HepG2 (cell line): Measurements from ENCODE around the gene AGO4. TPM values are rescaled to one million over a fixed set of nuclear protein-coding genes. Genes with fewer than 3 reads are reported as not detected.

Experiments used
- CAMTA2 ChIP-seq: sonication (generic); formaldehyde crosslinking; IDR thresholded peaks from 2 replicates; pipeline ENCODE4 v1.4.0; 2020; ENCODE audit warnings: mild to moderate bottlenecking, missing genetic modification reagents, borderline replicate concordance
- ELF1 ChIP-seq: sonication (generic); formaldehyde crosslinking; IDR thresholded peaks from 2 replicates; pipeline ENCODE4 v1.4.0; 2020; ENCODE audit warnings: missing genetic modification reagents
- ETV6 ChIP-seq: sonication (generic); formaldehyde crosslinking; conservative IDR thresholded peaks from 2 replicates; pipeline ENCODE4 v1.4.0; 2020; ENCODE audit warnings: missing genetic modification reagents
- GABPA ChIP-seq, 2 experiments: IDR thresholded peaks; 2 replicates each; pipeline ENCODE4 v1.6.1; 2011 to 2016; ENCODE audit warnings: low read depth in 2 of 2, low read length in 1 of 2, missing biosample characterization in 1 of 2, missing genetic modification characterization in 1 of 2
- ISL2 ChIP-seq: sonication (generic); formaldehyde crosslinking; IDR thresholded peaks from 2 replicates; pipeline ENCODE4 v1.5.0; 2020; ENCODE audit warnings: missing genetic modification reagents
- NAIF1 ChIP-seq: sonication (generic); formaldehyde crosslinking; IDR thresholded peaks from 2 replicates; pipeline ENCODE4 v1.5.0; 2020; ENCODE audit warnings: mild to moderate bottlenecking, missing genetic modification reagents, borderline replicate concordance
- SATB2 ChIP-seq: sonication (generic); formaldehyde crosslinking; IDR thresholded peaks from 2 replicates; pipeline ENCODE4 v1.5.0; 2020; ENCODE audit warnings: missing genetic modification reagents
- SOX5 ChIP-seq: IDR thresholded peaks from 2 replicates; pipeline ENCODE4 v1.6.1; 2016; ENCODE audit warnings: borderline replicate concordance
- ZNF747 ChIP-seq: sonication (generic); formaldehyde crosslinking; IDR thresholded peaks from 2 replicates; pipeline ENCODE4 v1.8.1; 2023; ENCODE audit warnings: missing genetic modification reagents, mild to moderate bottlenecking, borderline replicate concordance
- polyA plus RNA-seq, 8 experiments: library from polyadenylated mRNA; depleted of rRNA in 3 of 8; stranded (reverse) in 7 of 8; unstranded in 1 of 8; fragments of >200 nt; fragmentation: Illumina TruSeq in 4 of 8; extraction: Trizol in 4 of 8; gene quantifications; 2 replicates each; pipeline versions ENCODE4 v1.2.1 to v1.2.3, GENCODE V29; 2011 to 2016; ENCODE audit warnings: low read depth in 4 of 8, missing spikeins in 1 of 8, mixed read lengths in 1 of 8; ENCODE audit not compliant: insufficient read depth in 1 of 8
- total RNA-seq, 5 experiments: library from RNA; depleted of rRNA; stranded (reverse); fragments of >200 nt; fragmentation: Illumina TruSeq; extraction: Trizol; gene quantifications; 2 replicates each; pipeline ENCODE4 v1.2.3, GENCODE V29; 2016; ENCODE audit warnings: low read depth in 1 of 5
- TF ChIP-seq, protein P1 (sequence below): sonication (generic); formaldehyde crosslinking; conservative IDR thresholded peaks from 2 replicates; pipeline ENCODE4 v1.5.0; 2020; ENCODE audit warnings: missing genetic modification reagents
- TF ChIP-seq, protein P2 (sequence below): sonication (generic); formaldehyde crosslinking; IDR thresholded peaks from 2 replicates; pipeline ENCODE4 v1.4.0; 2020; ENCODE audit warnings: missing genetic modification reagents, borderline replicate concordance
- TF ChIP-seq, protein P3 (sequence below): sonication (generic); formaldehyde crosslinking; IDR thresholded peaks from 2 replicates; pipeline ENCODE4 v1.9.0; 2021; ENCODE audit warnings: missing genetic modification reagents, mild to moderate bottlenecking, borderline replicate concordance
- TF ChIP-seq, protein P4 (sequence below): sonication (generic); formaldehyde crosslinking; IDR thresholded peaks from 2 replicates; pipeline ENCODE4 v1.9.0; 2021; ENCODE audit warnings: mild to moderate bottlenecking, missing genetic modification reagents
- TF ChIP-seq, protein P5 (sequence below): sonication (generic); formaldehyde crosslinking; IDR thresholded peaks from 2 replicates; pipeline ENCODE4 v1.8.0; 2022; ENCODE audit warnings: mild to moderate bottlenecking, missing genetic modification reagents

Gene AGO4
- total and polyA plus RNA-seq, 2 of the 13 experiments (the other 11 are each of a cell fraction or from before 2014, with no cell fraction given) = 6.0 to 13.8 TPM

DNA sequence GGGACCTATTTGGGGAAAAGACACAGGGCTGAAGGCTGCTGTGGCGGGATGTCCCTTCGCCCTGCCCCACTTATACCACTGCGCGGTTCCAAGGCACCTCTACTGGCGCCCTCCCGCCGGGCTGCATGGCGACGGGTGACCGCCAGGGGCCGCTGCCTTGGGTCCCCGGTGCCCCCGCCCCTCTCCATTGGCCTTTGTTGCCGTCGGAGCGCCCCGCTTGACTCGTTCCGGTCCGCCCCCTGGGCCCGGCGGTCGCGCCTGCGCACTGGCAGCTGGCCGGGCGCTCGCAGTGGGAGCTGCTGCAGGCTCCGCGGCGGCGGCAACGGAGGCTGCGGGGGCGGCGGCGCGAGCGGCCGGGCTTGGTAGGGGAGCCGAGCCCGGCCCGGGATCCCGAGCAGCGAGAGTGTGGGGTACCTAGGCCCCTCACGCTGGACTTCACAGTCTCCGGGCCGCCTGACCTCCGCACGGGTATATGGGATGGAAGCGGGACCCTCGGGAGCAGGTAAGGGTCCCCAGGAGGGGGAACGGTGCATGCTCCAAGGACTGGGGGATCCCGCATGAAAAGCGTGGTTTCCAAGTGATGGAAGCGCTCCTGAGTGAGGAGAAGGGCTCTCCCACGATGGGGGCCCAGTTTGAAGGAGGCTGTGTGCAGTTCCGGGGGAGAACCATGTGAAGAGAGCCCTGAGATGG is 75.3 kb downstream of the AGO4 start, which contains the start of gene AGO1 (continued):
- TF ChIP-seq, protein P1, sequence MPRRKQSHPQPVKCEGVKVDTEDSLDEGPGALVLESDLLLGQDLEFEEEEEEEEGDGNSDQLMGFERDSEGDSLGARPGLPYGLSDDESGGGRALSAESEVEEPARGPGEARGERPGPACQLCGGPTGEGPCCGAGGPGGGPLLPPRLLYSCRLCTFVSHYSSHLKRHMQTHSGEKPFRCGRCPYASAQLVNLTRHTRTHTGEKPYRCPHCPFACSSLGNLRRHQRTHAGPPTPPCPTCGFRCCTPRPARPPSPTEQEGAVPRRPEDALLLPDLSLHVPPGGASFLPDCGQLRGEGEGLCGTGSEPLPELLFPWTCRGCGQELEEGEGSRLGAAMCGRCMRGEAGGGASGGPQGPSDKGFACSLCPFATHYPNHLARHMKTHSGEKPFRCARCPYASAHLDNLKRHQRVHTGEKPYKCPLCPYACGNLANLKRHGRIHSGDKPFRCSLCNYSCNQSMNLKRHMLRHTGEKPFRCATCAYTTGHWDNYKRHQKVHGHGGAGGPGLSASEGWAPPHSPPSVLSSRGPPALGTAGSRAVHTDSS (CRISPR knock-in tag) = no peak
- TF ChIP-seq NAIF1 (CRISPR knock-in tag) (no peak), ISL2 (CRISPR knock-in tag) (peak; percentile 63), SATB2 (no peak), GABPA (IDR thresholded peaks at IDR 0.05; ENCODE audit: low read depth, low read length) (peak; percentile 40), GABPA (CRISPR knock-in tag; IDR thresholded peaks at IDR 0.05; ENCODE audit: low read depth) (peak; percentile 60), ETV6 (CRISPR knock-in tag) (no peak), ELF1 (CRISPR knock-in tag) (peak; percentile 46), SOX5 (CRISPR knock-in tag) (0 out of 2 replicates have a peak, but pooled peaks have one; percentile 35), ZNF747 (CRISPR knock-in tag) (no peak), CAMTA2 (CRISPR knock-in tag) (no peak)
- TF ChIP-seq, protein P2, sequence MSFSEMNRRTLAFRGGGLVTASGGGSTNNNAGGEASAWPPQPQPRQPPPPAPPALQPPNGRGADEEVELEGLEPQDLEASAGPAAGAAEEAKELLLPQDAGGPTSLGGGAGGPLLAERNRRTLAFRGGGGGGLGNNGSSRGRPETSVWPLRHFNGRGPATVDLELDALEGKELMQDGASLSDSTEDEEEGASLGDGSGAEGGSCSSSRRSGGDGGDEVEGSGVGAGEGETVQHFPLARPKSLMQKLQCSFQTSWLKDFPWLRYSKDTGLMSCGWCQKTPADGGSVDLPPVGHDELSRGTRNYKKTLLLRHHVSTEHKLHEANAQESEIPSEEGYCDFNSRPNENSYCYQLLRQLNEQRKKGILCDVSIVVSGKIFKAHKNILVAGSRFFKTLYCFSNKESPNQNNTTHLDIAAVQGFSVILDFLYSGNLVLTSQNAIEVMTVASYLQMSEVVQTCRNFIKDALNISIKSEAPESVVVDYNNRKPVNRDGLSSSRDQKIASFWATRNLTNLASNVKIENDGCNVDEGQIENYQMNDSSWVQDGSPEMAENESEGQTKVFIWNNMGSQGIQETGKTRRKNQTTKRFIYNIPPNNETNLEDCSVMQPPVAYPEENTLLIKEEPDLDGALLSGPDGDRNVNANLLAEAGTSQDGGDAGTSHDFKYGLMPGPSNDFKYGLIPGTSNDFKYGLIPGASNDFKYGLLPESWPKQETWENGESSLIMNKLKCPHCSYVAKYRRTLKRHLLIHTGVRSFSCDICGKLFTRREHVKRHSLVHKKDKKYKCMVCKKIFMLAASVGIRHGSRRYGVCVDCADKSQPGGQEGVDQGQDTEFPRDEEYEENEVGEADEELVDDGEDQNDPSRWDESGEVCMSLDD (CRISPR knock-in tag) = peak; percentile 41; the same call in 1 of the 2 replicates
- TF ChIP-seq, protein P3, sequence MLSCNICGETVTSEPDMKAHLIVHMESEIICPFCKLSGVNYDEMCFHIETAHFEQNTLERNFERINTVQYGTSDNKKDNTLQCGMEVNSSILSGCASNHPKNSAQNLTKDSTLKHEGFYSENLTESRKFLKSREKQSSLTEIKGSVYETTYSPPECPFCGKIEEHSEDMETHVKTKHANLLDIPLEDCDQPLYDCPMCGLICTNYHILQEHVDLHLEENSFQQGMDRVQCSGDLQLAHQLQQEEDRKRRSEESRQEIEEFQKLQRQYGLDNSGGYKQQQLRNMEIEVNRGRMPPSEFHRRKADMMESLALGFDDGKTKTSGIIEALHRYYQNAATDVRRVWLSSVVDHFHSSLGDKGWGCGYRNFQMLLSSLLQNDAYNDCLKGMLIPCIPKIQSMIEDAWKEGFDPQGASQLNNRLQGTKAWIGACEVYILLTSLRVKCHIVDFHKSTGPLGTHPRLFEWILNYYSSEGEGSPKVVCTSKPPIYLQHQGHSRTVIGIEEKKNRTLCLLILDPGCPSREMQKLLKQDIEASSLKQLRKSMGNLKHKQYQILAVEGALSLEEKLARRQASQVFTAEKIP (CRISPR knock-in tag) = no peak
- TF ChIP-seq, protein P4, sequence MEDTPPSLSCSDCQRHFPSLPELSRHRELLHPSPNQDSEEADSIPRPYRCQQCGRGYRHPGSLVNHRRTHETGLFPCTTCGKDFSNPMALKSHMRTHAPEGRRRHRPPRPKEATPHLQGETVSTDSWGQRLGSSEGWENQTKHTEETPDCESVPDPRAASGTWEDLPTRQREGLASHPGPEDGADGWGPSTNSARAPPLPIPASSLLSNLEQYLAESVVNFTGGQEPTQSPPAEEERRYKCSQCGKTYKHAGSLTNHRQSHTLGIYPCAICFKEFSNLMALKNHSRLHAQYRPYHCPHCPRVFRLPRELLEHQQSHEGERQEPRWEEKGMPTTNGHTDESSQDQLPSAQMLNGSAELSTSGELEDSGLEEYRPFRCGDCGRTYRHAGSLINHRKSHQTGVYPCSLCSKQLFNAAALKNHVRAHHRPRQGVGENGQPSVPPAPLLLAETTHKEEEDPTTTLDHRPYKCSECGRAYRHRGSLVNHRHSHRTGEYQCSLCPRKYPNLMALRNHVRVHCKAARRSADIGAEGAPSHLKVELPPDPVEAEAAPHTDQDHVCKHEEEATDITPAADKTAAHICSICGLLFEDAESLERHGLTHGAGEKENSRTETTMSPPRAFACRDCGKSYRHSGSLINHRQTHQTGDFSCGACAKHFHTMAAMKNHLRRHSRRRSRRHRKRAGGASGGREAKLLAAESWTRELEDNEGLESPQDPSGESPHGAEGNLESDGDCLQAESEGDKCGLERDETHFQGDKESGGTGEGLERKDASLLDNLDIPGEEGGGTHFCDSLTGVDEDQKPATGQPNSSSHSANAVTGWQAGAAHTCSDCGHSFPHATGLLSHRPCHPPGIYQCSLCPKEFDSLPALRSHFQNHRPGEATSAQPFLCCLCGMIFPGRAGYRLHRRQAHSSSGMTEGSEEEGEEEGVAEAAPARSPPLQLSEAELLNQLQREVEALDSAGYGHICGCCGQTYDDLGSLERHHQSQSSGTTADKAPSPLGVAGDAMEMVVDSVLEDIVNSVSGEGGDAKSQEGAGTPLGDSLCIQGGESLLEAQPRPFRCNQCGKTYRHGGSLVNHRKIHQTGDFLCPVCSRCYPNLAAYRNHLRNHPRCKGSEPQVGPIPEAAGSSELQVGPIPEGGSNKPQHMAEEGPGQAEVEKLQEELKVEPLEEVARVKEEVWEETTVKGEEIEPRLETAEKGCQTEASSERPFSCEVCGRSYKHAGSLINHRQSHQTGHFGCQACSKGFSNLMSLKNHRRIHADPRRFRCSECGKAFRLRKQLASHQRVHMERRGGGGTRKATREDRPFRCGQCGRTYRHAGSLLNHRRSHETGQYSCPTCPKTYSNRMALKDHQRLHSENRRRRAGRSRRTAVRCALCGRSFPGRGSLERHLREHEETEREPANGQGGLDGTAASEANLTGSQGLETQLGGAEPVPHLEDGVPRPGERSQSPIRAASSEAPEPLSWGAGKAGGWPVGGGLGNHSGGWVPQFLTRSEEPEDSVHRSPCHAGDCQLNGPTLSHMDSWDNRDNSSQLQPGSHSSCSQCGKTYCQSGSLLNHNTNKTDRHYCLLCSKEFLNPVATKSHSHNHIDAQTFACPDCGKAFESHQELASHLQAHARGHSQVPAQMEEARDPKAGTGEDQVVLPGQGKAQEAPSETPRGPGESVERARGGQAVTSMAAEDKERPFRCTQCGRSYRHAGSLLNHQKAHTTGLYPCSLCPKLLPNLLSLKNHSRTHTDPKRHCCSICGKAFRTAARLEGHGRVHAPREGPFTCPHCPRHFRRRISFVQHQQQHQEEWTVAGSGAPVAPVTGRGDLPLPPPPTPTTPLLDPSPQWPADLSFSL (CRISPR knock-in tag) = no peak
- TF ChIP-seq, protein P5, sequence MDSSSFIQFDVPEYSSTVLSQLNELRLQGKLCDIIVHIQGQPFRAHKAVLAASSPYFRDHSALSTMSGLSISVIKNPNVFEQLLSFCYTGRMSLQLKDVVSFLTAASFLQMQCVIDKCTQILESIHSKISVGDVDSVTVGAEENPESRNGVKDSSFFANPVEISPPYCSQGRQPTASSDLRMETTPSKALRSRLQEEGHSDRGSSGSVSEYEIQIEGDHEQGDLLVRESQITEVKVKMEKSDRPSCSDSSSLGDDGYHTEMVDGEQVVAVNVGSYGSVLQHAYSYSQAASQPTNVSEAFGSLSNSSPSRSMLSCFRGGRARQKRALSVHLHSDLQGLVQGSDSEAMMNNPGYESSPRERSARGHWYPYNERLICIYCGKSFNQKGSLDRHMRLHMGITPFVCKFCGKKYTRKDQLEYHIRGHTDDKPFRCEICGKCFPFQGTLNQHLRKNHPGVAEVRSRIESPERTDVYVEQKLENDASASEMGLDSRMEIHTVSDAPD (CRISPR knock-in tag) = no peak
